GM10266 (cell line): Measurements from ENCODE around the gene ZNF746.

Experiments
- DNase-seq: peaks from one replicate; pipeline ENCODE4 v3.0.0; 2012; ENCODE audit errors: extremely low spot score
- CTCF ChIP-seq: IDR thresholded peaks from 2 replicates; pipeline ENCODE4 v1.5.1; 2012; ENCODE audit warnings: mild to moderate bottlenecking, low read depth; ENCODE audit not compliant: control insufficient read depth, insufficient read depth; ENCODE audit errors: missing control alignments

ZNF746 gene

GRCh38 chr7:149474309-149475120 is 23.1 kb downstream of the ZNF746 start:
- no peak for TF ChIP-seq CTCF
- no peak for DNase-seq

GRCh38 chr7:149473251-149473650 is 24.4 kb downstream of the ZNF746 start:
- TF ChIP-seq CTCF: no peak
- no peak for DNase-seq

- DNase-seq: no peak
- TF ChIP-seq CTCF: no peak
Observed at GRCh38 chr7:149471289-149471953, 26.2 kb downstream of the ZNF746 start.

GRCh38 chr7:149469806-149470205 is 27.8 kb downstream of the ZNF746 start:
- TF ChIP-seq CTCF: no peak
- no peak for DNase-seq

GRCh38 chr7:149468208-149468607 is 29.4 kb downstream of the ZNF746 start:
- no peak for DNase-seq
- no peak for TF ChIP-seq CTCF

- no peak for TF ChIP-seq CTCF
- DNase-seq: no peak
Observed at GRCh38 chr7:149467321-149467859, 30.2 kb downstream of the ZNF746 start.

- no peak for DNase-seq
- no peak for TF ChIP-seq CTCF
Observed at GRCh38 chr7:149466364-149466763, 31.2 kb downstream of the ZNF746 start.
